CD1c-positive myeloid dendritic cell (primary cell): Measurements from ENCODE around the gene PROKR2.

ENCODE experiments used
- DNase-seq: peaks from one replicate; pipeline ENCODE4 v3.0.0-alpha.2; 2016; ENCODE audit errors: extremely low spot score

The PROKR2 gene

DNA sequence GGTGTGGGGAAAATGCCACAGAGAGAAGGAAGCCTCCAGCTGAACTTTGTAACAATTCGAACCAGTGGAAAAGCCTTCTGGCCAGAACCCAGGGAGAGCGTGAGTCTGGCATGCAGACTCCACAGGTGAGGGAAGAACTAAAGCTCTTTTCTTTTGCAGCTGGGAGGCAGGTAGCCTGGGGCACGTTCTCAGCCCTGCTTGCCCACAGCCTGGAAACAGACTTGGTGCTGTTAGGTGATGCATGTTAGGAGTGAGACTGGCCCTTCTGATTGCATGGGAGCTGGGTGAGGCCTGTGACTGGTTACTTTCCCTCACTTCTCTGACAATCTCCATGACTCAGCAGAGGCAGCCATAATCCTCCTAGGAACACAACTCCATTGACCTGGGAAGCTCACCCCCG is 34.2 kb downstream of the PROKR2 start:
- no peak for DNase-seq

DNA sequence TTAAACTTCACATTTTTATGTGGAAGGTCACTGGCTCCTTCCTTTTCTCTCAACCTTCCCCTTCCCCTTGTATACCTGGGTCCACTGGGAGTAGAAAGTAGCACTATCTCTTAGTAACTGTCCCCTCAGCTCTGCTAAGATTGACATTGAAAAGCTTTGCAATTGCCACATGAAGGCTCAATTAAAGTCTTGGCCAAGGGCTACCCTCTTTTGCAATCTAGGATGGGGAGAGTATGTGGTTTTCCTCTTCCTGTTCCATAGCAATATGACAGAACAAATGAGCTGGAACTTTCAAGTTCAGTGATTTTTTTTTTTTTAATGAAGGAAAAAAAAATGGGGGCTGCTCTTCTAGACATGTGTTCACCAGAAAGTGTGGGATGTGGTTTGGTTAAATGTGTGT is 37.1 kb downstream of the PROKR2 start:
- no peak for DNase-seq

DNA sequence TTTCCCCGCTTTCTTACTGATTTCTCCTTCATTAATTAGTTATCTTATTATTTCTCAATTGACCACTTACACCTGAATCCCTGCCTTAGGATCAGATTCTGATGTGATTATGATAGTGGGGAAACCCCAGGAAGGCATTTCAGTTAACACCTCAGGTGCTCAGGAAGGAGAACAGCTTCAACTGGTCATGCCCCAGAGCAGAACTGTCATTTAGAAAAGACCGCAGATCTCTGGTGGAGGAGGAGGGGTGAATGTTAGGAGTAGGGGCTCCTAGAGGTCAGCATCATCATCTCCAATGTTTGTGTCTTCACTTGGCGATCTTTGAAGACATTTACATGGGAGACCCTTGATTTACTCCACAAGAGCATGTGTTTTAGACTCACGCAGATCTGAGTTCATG is 44.5 kb downstream of the PROKR2 start:
- no peak for DNase-seq

DNA sequence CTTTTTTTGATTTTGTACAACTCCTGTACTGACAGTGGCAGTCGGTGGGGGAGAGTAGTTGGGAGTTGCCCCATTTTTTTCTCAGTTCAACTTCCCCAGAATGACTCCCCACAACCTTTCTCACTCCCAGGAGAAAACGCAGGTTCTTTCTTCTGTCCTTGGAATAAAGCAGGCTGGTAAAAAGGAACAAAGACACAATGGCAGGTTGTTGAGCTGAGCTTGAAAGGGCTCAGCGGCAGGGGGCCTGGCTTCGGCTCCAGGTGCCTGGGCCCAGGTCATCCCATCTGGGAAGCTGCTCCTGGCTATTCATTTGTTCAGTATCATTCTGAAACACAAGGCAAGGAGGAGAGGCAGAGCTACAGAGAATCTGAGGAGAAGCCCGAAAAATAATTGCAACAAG is 46.2 kb downstream of the PROKR2 start:
- DNase-seq = no peak

DNA sequence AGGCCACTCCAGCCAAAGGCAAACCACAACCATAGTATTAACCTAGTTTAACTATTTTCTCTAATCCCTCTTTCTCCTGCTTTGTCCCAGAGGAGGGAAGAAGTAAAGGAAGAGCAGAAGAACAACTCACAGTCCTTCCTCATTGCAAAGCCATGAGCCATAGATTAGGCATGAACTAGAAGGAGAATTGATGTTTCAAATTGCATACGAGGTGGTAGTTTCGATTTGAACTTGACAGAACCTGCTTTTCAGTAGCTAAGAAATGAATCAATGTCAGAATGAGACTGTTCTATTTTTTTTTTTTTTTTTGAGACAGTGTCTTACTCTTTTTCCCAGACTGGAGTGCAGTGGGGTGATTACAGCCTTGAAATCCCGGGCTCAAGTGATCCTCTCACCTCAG is 48.3 kb downstream of the PROKR2 start:
- DNase-seq = no peak

DNA sequence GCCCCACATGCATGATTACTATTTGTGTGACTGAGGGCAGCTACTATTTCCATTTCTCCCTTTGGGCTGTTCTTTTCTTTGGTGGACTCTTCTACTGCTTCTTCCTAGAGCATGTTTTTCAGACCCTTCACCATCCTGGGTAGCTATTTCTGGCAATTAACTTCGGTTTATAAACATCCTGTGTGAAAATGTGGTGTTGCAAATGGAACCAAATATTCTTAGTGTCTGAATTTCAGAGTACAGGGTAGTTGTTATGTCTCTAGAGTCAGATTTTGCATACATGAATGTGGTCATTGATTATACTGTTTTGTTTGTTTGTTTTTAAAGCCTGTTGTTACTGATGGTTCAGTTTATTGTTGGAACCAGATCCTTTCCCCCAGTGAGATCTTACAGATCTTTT is 49.7 kb downstream of the PROKR2 start:
- DNase-seq = no peak
